Neural progenitor cell (in vitro differentiated cells): Measurements from ENCODE around the gene FREM1. TPM values are rescaled to one million over a fixed set of nuclear protein-coding genes. Genes with fewer than 3 reads are reported as not detected.

Experiments used
- DNase-seq: peaks from one replicate; pipeline ENCODE4 v3.0.0-alpha.2; 2016; ENCODE audit warnings: low spot score
- H2AFZ ChIP-seq: fragments of 200-600 bp; sonication (generic); replicated peaks from 2 replicates; pipeline ENCODE4 v1.6.1; 2016; ENCODE audit warnings: antibody characterized with exemption
- H3F3A ChIP-seq: fragments of 200-600 bp; sonication (generic); 2 replicates; pipeline ENCODE4 v1.6.1; 2016; ENCODE audit warnings: antibody characterized with exemption, low read depth
- H3K27ac ChIP-seq: fragments of 200-600 bp; sonication (generic); 2 replicates; pipeline ENCODE4 v1.5.1; 2016; ENCODE audit warnings: mild to moderate bottlenecking
- H3K27me3 ChIP-seq: fragments of 200-600 bp; sonication (generic); 2 replicates; pipeline ENCODE4 v1.6.1; 2016; ENCODE audit warnings: mild to moderate bottlenecking, moderate library complexity
- H3K36me3 ChIP-seq: fragments of 200-600 bp; sonication (generic); 2 replicates; pipeline ENCODE4 v1.5.1; 2016
- H3K4me1 ChIP-seq: fragments of 200-600 bp; sonication (generic); 2 replicates; pipeline ENCODE4 v1.6.1; 2016; ENCODE audit warnings: mixed run types
- H3K4me2 ChIP-seq: fragments of 200-600 bp; sonication (generic); 2 replicates; pipeline ENCODE4 v1.6.1; 2016
- H3K4me3 ChIP-seq: fragments of 200-600 bp; sonication (generic); 2 replicates; pipeline ENCODE4 v1.5.1; 2016
- H3K79me2 ChIP-seq: fragments of 200-600 bp; sonication (generic); 2 replicates; pipeline ENCODE4 v1.6.1; 2016; ENCODE audit warnings: low read depth
- H3K9ac ChIP-seq: fragments of 200-600 bp; sonication (generic); 2 replicates; pipeline ENCODE4 v1.6.1; 2016
- H3K9me3 ChIP-seq: fragments of 200-600 bp; sonication (generic); 2 replicates; pipeline ENCODE4 v1.5.1; 2016; ENCODE audit warnings: low read depth
- H4K20me1 ChIP-seq: fragments of 200-600 bp; sonication (generic); 2 replicates; pipeline ENCODE4 v1.6.1; 2016; ENCODE audit warnings: low read depth
- H3K27ac Mint-ChIP-seq: 3 replicates; pipeline ENCODE4 v1.8.0; 2021; ENCODE audit warnings: mixed read lengths
- H3K27me3 Mint-ChIP-seq: 2 replicates; pipeline ENCODE4 v1.8.0; 2022; ENCODE audit warnings: low read depth, mild to moderate bottlenecking, inconsistent platforms, moderate library complexity, mixed read lengths; ENCODE audit not compliant: insufficient read depth
- H3K36me3 Mint-ChIP-seq: 3 replicates; pipeline ENCODE4 v1.8.0; 2021; ENCODE audit warnings: mixed read lengths
- H3K4me1 Mint-ChIP-seq: 3 replicates; pipeline ENCODE4 v1.8.0; 2021; ENCODE audit warnings: mixed read lengths
- H3K4me3 Mint-ChIP-seq: 3 replicates; pipeline ENCODE4 v1.8.0; 2021; ENCODE audit warnings: mild to moderate bottlenecking, moderate library complexity, mixed read lengths
- H3K9me3 Mint-ChIP-seq: 3 replicates; pipeline ENCODE4 v1.8.0; 2020; ENCODE audit warnings: mixed read lengths
- EZH2 ChIP-seq: fragments of 200-600 bp; sonication (generic); IDR thresholded peaks from 2 replicates; pipeline ENCODE4 v1.6.1; 2017; ENCODE audit warnings: antibody characterized with exemption, mild to moderate bottlenecking, moderate library complexity
- EZH2phosphoT487 ChIP-seq: fragments of 200-600 bp; sonication (generic); IDR thresholded peaks from 2 replicates; pipeline ENCODE4 v1.6.1; 2017; ENCODE audit warnings: antibody characterized with exemption
- total RNA-seq: library from RNA; depleted of rRNA; stranded (reverse); fragments of >200 nt; gene quantifications from 2 replicates; pipeline ENCODE4 v1.2.3, GENCODE V29; 2015; ENCODE audit warnings: low replicate concordance
- TF ChIP-seq, protein P1 (sequence below): fragments of 200-600 bp; sonication (generic); IDR thresholded peaks from 2 replicates; pipeline ENCODE4 v1.5.1; 2017; ENCODE audit warnings: antibody characterized with exemption, mild to moderate bottlenecking

FREM1 gene
- total RNA-seq, 1 donor from 2014 or later = 1.2 TPM

DNA sequence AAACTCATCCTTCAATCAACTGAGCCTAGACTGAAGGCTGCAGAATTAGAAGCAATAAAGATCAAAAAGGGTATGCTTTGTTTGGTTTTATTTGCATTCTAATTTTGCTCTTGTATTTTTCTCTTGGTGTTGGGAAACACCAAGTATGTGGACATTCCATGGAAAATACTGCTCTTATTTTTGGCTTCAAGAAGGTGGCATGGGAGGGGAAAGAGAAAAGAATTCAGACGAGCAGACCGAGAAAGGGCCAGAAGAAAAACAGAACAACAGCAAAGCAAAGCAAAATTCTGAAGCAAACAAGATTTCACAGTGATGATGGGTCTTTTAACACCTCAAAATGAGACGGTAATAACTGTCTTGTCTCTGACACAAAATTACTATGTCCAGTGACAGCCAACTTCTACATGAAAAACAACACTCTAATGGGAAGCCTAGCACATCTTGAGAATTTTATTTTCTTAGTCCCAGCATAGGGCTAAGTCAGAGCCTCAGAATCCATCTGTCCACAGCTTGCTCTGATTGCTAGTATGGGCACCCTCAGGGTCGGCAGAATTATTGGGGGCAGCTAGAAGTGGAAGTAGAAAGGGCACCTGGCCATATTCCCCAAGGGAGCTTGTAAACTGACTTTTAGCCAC, 26.8 kb downstream of the FREM1 start:
- Histone ChIP-seq H3K4me2 (no peak overlapping the region), H3K9me3 (no peaks in the 10 kb centered on the region), H3K36me3 (no peaks in the 10 kb centered on the region), H3K79me2 (no peaks in the 10 kb centered on the region), H3K27me3 (no peaks in the 10 kb centered on the region), H2AFZ (no peak overlapping the region), H3K4me3 (no peak overlapping the region), H3F3A (no peaks in the 10 kb centered on the region), H4K20me1 (no peaks in the 10 kb centered on the region), H3K27ac (no peak overlapping the region), H3K9ac (no peak overlapping the region), H3K4me1 (no peaks in the 10 kb centered on the region)
- Mint-ChIP-seq H3K36me3 (peaks cover 23% of the 10 kb centered on the region), H3K27ac (peak overlapping the region; percentile 2), H3K27me3 (peaks cover 5% of the 10 kb centered on the region), H3K9me3 (peaks cover 18% of the 10 kb centered on the region), H3K4me3 (no peak overlapping the region), H3K4me1 (peaks cover 27% of the 10 kb centered on the region)
- no peak for DNase-seq
- TF ChIP-seq, protein P1, sequence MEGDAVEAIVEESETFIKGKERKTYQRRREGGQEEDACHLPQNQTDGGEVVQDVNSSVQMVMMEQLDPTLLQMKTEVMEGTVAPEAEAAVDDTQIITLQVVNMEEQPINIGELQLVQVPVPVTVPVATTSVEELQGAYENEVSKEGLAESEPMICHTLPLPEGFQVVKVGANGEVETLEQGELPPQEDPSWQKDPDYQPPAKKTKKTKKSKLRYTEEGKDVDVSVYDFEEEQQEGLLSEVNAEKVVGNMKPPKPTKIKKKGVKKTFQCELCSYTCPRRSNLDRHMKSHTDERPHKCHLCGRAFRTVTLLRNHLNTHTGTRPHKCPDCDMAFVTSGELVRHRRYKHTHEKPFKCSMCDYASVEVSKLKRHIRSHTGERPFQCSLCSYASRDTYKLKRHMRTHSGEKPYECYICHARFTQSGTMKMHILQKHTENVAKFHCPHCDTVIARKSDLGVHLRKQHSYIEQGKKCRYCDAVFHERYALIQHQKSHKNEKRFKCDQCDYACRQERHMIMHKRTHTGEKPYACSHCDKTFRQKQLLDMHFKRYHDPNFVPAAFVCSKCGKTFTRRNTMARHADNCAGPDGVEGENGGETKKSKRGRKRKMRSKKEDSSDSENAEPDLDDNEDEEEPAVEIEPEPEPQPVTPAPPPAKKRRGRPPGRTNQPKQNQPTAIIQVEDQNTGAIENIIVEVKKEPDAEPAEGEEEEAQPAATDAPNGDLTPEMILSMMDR = no peak
- TF ChIP-seq EZH2phosphoT487 (no peak), EZH2 (no peak)

DNA sequence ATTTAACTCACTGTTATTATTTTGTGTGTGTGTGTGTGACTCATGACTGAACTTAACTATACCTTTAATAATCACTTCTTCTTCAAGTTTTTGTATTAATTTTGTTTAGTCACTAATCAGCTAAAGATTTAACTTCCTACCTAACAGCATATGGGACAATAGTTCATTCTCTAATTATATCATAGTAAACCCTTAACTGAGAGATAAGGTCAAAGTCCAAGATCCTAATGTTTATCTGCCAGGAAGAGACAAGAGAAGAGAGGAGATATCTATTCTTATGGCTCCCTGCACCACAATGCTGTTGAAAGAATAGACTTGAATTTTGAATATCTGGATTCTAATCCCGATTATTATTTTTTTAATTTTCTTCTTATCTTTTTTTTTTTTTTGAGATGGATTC, 28.1 kb downstream of the FREM1 start:
- no peaks in the 10 kb centered on the region for H3K9me3 ChIP-seq
- H3K79me2 ChIP-seq = no peaks in the 10 kb centered on the region
- H3K4me2 ChIP-seq = no peak overlapping the region
- H3K9me3 Mint-ChIP-seq = peaks cover 31% of the 10 kb centered on the region
- TF ChIP-seq, protein P1 = no peak
- TF ChIP-seq EZH2phosphoT487 (no peak), EZH2 (no peak)
- peaks cover 24% of the 10 kb centered on the region for H3K4me1 Mint-ChIP-seq
- no peak overlapping the region for H2AFZ ChIP-seq
- DNase-seq = no peak
- no peak overlapping the region for H3K4me3 Mint-ChIP-seq
- H3K27me3 ChIP-seq = no peaks in the 10 kb centered on the region
- H3K27me3 Mint-ChIP-seq = peaks cover 5% of the 10 kb centered on the region
- H3K9ac ChIP-seq = no peak overlapping the region
- H3K36me3 ChIP-seq = no peaks in the 10 kb centered on the region
- no peaks in the 10 kb centered on the region for H4K20me1 ChIP-seq
- H3K27ac ChIP-seq = no peak overlapping the region
- no peaks in the 10 kb centered on the region for H3F3A ChIP-seq
- H3K4me3 ChIP-seq = no peak overlapping the region
- no peaks in the 10 kb centered on the region for H3K4me1 ChIP-seq
- peaks cover 34% of the 10 kb centered on the region for H3K36me3 Mint-ChIP-seq
- no peak overlapping the region for H3K27ac Mint-ChIP-seq

- Mint-ChIP-seq H3K9me3 (peaks cover 38% of the 10 kb centered on the region), H3K27me3 (peaks cover 7% of the 10 kb centered on the region), H3K4me3 (no peak overlapping the region), H3K36me3 (peaks cover 39% of the 10 kb centered on the region), H3K27ac (no peak overlapping the region), H3K4me1 (peaks cover 24% of the 10 kb centered on the region)
- H3F3A ChIP-seq = no peaks in the 10 kb centered on the region
- no peak overlapping the region for H3K27ac ChIP-seq
- no peak overlapping the region for H3K9ac ChIP-seq
- H2AFZ ChIP-seq = no peak overlapping the region
- no peaks in the 10 kb centered on the region for H3K79me2 ChIP-seq
- no peaks in the 10 kb centered on the region for H3K27me3 ChIP-seq
- H3K4me1 ChIP-seq = no peaks in the 10 kb centered on the region
- no peak for DNase-seq
- TF ChIP-seq EZH2phosphoT487 = no peak
- TF ChIP-seq EZH2 = no peak
- TF ChIP-seq, protein P1 = no peak
- H3K4me2 ChIP-seq = no peak overlapping the region
- no peak overlapping the region for H3K4me3 ChIP-seq
- H3K9me3 ChIP-seq = no peaks in the 10 kb centered on the region
- no peaks in the 10 kb centered on the region for H4K20me1 ChIP-seq
- no peaks in the 10 kb centered on the region for H3K36me3 ChIP-seq
These were observed 29.2 kb downstream of the FREM1 start for GRCh38 chr9:14881006-14881405.
